HepG2 (cell line): ENCODE measurements around the gene SERPINF2. TPM values are rescaled to one million over a fixed set of nuclear protein-coding genes. Genes with fewer than 3 reads are reported as not detected.
A peak's percentile ranks its signal among the peaks of the same experiment; 100 is the strongest.

Experiments used
- ASH2L ChIP-seq: fragments of 300-600, 200-600 bp; sonication (generic); IDR thresholded peaks from 2 replicates; pipeline ENCODE4 v1.7.0; 2017; ENCODE audit warnings: low read depth, mild to moderate bottlenecking, moderate library complexity, mixed read lengths, low read length; ENCODE audit not compliant: insufficient read length
- CHCHD3 ChIP-seq: sonication (generic); formaldehyde crosslinking; IDR thresholded peaks from 2 replicates; pipeline ENCODE4 v1.8.0; 2022; ENCODE audit warnings: mild to moderate bottlenecking, missing genetic modification reagents, moderate library complexity
- CHD2 ChIP-seq: IDR thresholded peaks from 2 replicates; pipeline ENCODE4 v1.6.1; 2011; ENCODE audit warnings: low read depth, low read length, improper control_type of control experiment
- KLF6 ChIP-seq: IDR thresholded peaks from 2 replicates; pipeline ENCODE4 v1.8.0; 2016; ENCODE audit warnings: missing biosample characterization, missing genetic modification reagents
- MAF1 ChIP-seq: sonication (generic); formaldehyde crosslinking; IDR thresholded peaks from 2 replicates; pipeline ENCODE4 v1.5.0; 2020; ENCODE audit warnings: missing genetic modification reagents, borderline replicate concordance
- MTF2 ChIP-seq: sonication (generic); formaldehyde crosslinking; IDR thresholded peaks from 2 replicates; pipeline ENCODE4 v1.5.0; 2020; ENCODE audit warnings: missing genetic modification reagents, borderline replicate concordance
- NONO ChIP-seq, 2 experiments: fragments of 450-650 bp in 1 of 2; sonication (generic) in 1 of 2; formaldehyde crosslinking in 1 of 2; IDR thresholded peaks in 1 of 2; conservative IDR thresholded peaks in 1 of 2; 2 replicates each; pipeline versions ENCODE4 v1.6.1 to v1.8.0; 2017 to 2022; ENCODE audit warnings: mild to moderate bottlenecking in 1 of 2, missing genetic modification reagents in 1 of 2, moderate library complexity in 1 of 2
- PTBP1 ChIP-seq: fragments of 200-400 bp; formaldehyde crosslinking; IDR thresholded peaks from 2 replicates; pipeline ENCODE4 v1.6.1; 2018; ENCODE audit warnings: low read length, low read depth; ENCODE audit not compliant: poor library complexity, severe bottlenecking
- SATB2 ChIP-seq: sonication (generic); formaldehyde crosslinking; IDR thresholded peaks from 2 replicates; pipeline ENCODE4 v1.5.0; 2020; ENCODE audit warnings: missing genetic modification reagents
- YEATS2 ChIP-seq: sonication (generic); formaldehyde crosslinking; IDR thresholded peaks from 2 replicates; pipeline ENCODE4 v1.4.0; 2020; ENCODE audit warnings: missing genetic modification reagents, borderline replicate concordance
- ZNF263 ChIP-seq: sonication (generic); formaldehyde crosslinking; IDR thresholded peaks from 2 replicates; pipeline ENCODE4 v1.4.0; 2020; ENCODE audit warnings: missing genetic modification reagents
- ZNF274 ChIP-seq: sonication (generic); formaldehyde crosslinking; IDR thresholded peaks from 2 replicates; pipeline ENCODE4 v1.5.1; 2020; ENCODE audit warnings: mild to moderate bottlenecking, missing genetic modification reagents
- ZNF879 ChIP-seq: sonication (generic); formaldehyde crosslinking; IDR thresholded peaks from 2 replicates; pipeline ENCODE4 v1.8.1; 2023; ENCODE audit warnings: missing genetic modification reagents
- polyA plus RNA-seq, 8 experiments: library from polyadenylated mRNA; depleted of rRNA in 3 of 8; stranded (reverse) in 7 of 8; unstranded in 1 of 8; fragments of >200 nt; fragmentation: Illumina TruSeq in 4 of 8; extraction: Trizol in 4 of 8; gene quantifications; 2 replicates each; pipeline versions ENCODE4 v1.2.1 to v1.2.3, GENCODE V29; 2011 to 2016; ENCODE audit warnings: low read depth in 4 of 8, missing spikeins in 1 of 8, mixed read lengths in 1 of 8; ENCODE audit not compliant: insufficient read depth in 1 of 8
- total RNA-seq, 5 experiments: library from RNA; depleted of rRNA; stranded (reverse); fragments of >200 nt; fragmentation: Illumina TruSeq; extraction: Trizol; gene quantifications; 2 replicates each; pipeline ENCODE4 v1.2.3, GENCODE V29; 2016; ENCODE audit warnings: low read depth in 1 of 5
- TF ChIP-seq, protein P1 (sequence below): sonication (generic); formaldehyde crosslinking; IDR thresholded peaks from 2 replicates; pipeline ENCODE4 v1.9.0; 2021; ENCODE audit warnings: missing genetic modification reagents, mild to moderate bottlenecking, borderline replicate concordance
- TF ChIP-seq, protein P2 (sequence below), 2 experiments: sonication (generic) in 1 of 2; formaldehyde crosslinking in 1 of 2; IDR thresholded peaks; 2 replicates each; pipeline versions ENCODE4 v1.4.0 to v1.6.1; 2018 to 2020; ENCODE audit warnings: missing genetic modification reagents in 2 of 2, borderline replicate concordance in 1 of 2, low read depth in 1 of 2, mild to moderate bottlenecking in 1 of 2, missing biosample characterization in 1 of 2
- TF ChIP-seq, protein P3 (sequence below): IDR thresholded peaks from 2 replicates; pipeline ENCODE4 v1.6.1; 2016; ENCODE audit warnings: low read depth, borderline replicate concordance
- TF ChIP-seq, protein P4 (sequence below): sonication (generic); formaldehyde crosslinking; IDR thresholded peaks from 2 replicates; pipeline ENCODE4 v1.4.0; 2020; ENCODE audit warnings: missing genetic modification reagents

SERPINF2 gene
- total and polyA plus RNA-seq, 2 of the 13 experiments (the other 11 are each of a cell fraction or from before 2014, with no cell fraction given), result 309 to 548 TPM

DNA sequence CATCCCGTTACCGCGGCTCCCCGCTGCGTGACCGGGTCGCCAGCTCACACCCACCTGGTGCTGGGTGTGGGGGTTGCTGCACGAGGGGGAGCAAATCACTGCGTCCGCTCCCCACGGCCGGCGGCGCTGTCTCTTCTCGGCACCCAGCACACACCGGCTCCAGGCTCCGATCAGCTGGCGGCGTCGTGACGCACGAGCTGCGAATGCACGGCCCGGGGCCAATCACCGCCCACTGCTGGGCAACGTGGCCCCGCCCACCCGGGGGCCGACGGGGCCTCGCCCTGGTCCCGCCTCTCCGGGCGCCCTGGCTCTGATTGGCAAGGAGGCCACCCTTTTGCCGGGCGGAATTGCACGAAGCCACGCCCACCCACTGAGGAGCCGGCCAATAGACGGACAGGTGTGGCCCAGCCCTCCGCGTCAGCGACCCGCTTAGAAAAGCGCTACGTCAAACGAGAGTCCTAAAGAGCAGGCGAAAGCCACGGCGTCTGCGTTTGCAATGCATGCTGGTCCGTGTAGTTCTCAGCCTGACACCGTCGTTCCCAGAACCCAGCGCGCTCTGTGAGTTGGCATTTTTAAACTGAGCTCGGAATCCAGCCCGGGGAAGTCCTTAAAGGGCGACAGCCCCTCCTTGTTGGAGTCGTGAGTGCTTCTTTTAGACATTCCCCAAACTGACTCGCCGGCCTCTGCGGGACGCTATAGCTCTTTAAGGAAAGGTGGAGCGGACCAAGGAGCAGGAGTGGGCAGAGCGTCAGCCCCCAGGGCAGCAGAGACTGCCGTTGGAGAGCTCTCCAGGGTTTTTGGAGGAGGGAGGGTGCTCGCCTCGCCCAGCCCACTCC lies 26.4 kb upstream of the SERPINF2 start (continued):
- TF ChIP-seq, protein P1, sequence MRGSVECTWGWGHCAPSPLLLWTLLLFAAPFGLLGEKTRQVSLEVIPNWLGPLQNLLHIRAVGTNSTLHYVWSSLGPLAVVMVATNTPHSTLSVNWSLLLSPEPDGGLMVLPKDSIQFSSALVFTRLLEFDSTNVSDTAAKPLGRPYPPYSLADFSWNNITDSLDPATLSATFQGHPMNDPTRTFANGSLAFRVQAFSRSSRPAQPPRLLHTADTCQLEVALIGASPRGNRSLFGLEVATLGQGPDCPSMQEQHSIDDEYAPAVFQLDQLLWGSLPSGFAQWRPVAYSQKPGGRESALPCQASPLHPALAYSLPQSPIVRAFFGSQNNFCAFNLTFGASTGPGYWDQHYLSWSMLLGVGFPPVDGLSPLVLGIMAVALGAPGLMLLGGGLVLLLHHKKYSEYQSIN, result no peak
- TF ChIP-seq PTBP1 (no peak), ZNF879 (CRISPR knock-in tag) (no peak), NONO (IDR thresholded peaks at IDR 0.05) (no peak), NONO (CRISPR knock-in tag; conservative IDR thresholded peaks at IDR 0.05) (peak; percentile 72; the same call in 1 of the 2 replicates), KLF6 (CRISPR knock-in tag) (peak; percentile 11), YEATS2 (CRISPR knock-in tag) (peak; percentile 68; the same call in 1 of the 2 replicates), CHCHD3 (CRISPR knock-in tag) (no peak), ZNF274 (CRISPR knock-in tag) (no peak), MTF2 (CRISPR knock-in tag) (no peak), ASH2L (peak; percentile 29), MAF1 (CRISPR knock-in tag) (no peak), ZNF263 (0 out of 2 replicates have a peak, but pooled peaks have one; percentile 22), SATB2 (CRISPR knock-in tag) (no peak), CHD2 (peak; percentile 60; the same call in 1 of the 2 replicates)
- TF ChIP-seq, protein P2, sequence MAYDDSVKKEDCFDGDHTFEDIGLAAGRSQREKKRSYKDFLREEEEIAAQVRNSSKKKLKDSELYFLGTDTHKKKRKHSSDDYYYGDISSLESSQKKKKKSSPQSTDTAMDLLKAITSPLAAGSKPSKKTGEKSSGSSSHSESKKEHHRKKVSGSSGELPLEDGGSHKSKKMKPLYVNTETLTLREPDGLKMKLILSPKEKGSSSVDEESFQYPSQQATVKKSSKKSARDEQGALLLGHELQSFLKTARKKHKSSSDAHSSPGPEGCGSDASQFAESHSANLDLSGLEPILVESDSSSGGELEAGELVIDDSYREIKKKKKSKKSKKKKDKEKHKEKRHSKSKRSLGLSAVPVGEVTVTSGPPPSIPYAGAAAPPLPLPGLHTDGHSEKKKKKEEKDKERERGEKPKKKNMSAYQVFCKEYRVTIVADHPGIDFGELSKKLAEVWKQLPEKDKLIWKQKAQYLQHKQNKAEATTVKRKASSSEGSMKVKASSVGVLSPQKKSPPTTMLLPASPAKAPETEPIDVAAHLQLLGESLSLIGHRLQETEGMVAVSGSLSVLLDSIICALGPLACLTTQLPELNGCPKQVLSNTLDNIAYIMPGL (CRISPR knock-in tag; IDR thresholded peaks at IDR 0.05; ENCODE audit: borderline replicate concordance in 1 of 2, low read depth in 1 of 2), result peak; percentile 17 to 67; a peak in 3 of 4 replicates
- TF ChIP-seq, protein P3, sequence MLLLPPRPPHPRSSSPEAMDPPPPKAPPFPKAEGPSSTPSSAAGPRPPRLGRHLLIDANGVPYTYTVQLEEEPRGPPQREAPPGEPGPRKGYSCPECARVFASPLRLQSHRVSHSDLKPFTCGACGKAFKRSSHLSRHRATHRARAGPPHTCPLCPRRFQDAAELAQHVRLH, result peak; percentile 71; the same call in 1 of the 2 replicates
- TF ChIP-seq, protein P4, sequence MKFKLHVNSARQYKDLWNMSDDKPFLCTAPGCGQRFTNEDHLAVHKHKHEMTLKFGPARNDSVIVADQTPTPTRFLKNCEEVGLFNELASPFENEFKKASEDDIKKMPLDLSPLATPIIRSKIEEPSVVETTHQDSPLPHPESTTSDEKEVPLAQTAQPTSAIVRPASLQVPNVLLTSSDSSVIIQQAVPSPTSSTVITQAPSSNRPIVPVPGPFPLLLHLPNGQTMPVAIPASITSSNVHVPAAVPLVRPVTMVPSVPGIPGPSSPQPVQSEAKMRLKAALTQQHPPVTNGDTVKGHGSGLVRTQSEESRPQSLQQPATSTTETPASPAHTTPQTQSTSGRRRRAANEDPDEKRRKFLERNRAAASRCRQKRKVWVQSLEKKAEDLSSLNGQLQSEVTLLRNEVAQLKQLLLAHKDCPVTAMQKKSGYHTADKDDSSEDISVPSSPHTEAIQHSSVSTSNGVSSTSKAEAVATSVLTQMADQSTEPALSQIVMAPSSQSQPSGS (CRISPR knock-in tag), result peak; percentile 79
